Left renal cortex interstitium (tissue), 4 donors: ENCODE results near the gene ADAMTS6. TPM values are rescaled to one million over a fixed set of nuclear protein-coding genes. Genes with fewer than 3 reads are reported as not detected.

Experiments used
- DNase-seq, 4 donors: peaks; one replicate each; pipeline ENCODE4 v3.0.0-alpha.2; 2013; ENCODE audit warnings: low read depth in 4 of 4, low spot score in 2 of 4, missing footprints in 1 of 4
- polyA plus RNA-seq, 4 donors: library from polyadenylated mRNA; unstranded; fragments of 120-200 nt; gene quantifications; one replicate each; pipeline ENCODE4 v1.2.1, GENCODE V29; 2013; ENCODE audit not compliant: insufficient read length in 4 of 4

The ADAMTS6 gene
- polyA plus RNA-seq, 4 donors, result 1.8 to 3.5 (median 2.5) TPM

- no peak for DNase-seq
Measured at GRCh38 chr5:65157906-65158603, 323.7 kb downstream of the ADAMTS6 start.

GRCh38 chr5:65156933-65157332 lies 324.8 kb downstream of the ADAMTS6 start:
- no peak for DNase-seq

- DNase-seq, result no peak
Measured at GRCh38 chr5:65152131-65152530, 329.6 kb downstream of the ADAMTS6 start.

GRCh38 chr5:65151614-65152013 lies 330.1 kb downstream of the ADAMTS6 start:
- DNase-seq, result no peak

GRCh38 chr5:65150599-65151304 lies 331.0 kb downstream of the ADAMTS6 start:
- DNase-seq, result no peak

GRCh38 chr5:65149827-65150226 lies 331.9 kb downstream of the ADAMTS6 start:
- DNase-seq, result no peak

DNA sequence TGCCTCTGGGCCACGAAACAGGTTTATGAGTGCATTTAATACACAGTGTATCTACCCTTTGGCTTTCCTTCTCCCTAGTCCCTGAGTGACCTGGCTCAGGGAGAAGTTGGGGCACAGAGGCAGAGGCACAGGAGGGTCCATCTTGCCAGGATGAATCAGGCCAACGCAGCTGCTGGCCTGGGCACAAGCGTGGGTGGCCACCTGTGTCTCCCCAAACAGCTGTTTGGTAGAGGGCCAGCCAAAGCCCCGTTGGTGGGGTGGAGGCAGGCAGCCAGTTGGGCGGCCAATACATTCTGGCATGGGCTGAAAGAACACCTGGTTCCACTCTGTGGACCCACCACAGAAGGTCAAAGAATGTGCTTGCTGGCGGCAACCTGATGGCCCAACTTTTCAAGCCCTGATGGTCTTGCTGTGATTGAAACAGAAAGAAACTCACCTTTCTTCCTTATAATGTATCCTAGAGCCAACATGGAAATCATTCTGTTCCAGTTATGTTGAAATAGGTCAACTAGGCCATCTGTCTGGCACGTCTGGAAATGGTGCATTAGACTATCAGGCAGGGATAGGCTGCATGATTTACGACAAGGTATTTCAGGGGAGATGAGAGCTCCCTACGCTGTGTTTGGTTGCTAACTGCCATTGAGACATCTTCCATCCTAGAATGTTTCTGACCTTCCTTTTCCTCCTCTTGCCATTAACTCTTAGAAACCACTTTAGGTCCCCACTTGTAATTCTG lies 337.4 kb downstream of the ADAMTS6 start:
- no peak for DNase-seq

DNA sequence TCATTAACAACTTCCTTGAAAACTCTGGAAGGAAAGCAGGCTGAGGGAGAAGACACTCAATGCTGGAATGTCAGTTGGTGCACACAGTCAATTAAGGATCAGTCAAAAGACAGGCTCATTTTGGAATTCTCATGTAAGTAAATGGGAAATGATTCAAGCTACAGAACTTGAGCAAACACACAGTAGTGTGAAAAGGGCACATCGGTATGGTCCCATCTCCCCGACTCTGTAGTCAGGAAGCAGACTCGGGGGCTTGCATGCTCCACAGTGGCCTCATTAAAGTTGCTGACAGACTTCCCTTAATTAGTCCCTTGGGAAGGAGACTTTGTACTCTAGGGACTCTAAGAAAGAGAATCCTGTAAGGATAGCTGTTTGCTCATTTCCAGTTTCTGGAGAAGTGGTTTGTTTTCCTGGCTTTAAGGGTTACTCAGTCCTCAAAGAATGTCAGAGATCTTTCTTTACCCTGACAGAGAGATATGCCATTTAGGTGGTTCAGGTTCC lies 339.2 kb downstream of the ADAMTS6 start:
- no peak for DNase-seq

- no peak for DNase-seq
Measured at GRCh38 chr5:65142016-65142415, 339.7 kb downstream of the ADAMTS6 start.

- DNase-seq, result no peak
Measured at GRCh38 chr5:65141493-65141892, 340.2 kb downstream of the ADAMTS6 start.

DNA sequence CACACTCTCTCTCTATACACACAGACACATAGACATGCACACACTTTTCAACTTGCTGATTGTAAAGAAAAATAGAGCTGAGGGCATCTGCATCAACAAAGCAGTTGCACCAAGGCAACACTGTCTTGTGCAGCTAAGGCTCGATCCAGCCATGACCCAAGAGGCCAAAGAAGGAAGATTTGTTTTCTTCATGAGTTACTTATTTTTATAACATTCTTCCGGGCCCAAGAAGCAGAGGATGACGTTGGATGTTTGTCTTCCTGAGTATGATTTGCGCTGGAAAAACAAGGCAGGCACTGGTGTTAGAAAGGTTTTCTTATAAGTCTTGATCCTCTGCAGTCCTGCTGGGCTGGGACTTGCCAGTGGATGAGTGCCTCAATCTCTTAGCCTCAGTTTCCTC lies 344.1 kb downstream of the ADAMTS6 start:
- DNase-seq, result no peak

DNA sequence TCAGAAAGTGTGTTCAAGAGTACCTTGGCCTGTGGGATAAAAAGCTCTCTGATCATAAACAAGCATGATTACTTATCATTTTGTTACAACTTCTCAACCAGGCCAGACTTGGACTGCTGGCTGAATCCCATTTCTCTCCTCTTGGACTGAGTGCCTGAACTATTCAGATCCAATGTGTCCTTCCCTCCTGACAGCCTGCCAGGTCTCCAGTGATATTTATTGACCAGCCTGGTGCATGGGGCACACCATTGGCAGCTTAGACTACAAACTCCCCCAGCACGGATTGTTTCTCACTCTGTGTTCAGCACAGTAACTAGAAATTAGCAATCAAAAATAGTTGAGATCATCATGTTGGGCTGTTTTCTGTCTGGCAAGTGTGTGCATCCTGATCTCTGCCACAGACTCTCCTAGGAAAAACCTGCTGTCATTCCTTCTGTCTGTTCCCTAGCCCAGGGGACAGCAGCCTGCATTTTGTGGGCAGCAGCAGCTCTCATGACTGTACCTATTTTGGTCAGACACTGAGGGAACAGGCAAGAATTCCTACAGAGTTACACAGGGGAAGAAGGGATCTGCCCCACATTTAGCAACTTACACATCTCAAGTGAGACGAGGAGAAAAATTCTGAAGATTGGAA lies 348.1 kb downstream of the ADAMTS6 start:
- no peak for DNase-seq

GRCh38 chr5:65132386-65132785 lies 349.3 kb downstream of the ADAMTS6 start:
- no peak for DNase-seq

DNA sequence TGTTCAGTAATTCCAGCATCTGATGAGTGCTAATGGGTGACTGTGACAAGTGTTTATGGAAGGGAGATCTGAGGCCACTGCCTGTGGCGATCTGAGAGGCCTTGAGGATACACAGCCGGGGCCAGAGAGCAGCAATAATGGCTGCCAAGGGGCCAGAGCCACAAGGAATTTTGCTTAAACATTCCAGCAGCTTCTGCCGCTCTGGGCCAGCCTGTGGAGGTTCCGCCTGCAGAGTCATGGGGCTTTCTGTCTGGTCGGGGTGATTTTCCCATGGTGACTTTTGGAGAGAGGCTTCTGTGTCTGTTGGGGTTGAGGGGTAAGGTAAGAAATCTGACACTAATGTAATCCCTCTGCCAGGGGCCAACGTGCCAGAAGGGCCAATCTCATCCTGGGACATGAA lies 353.5 kb downstream of the ADAMTS6 start:
- DNase-seq, result no peak

- DNase-seq, result no peak
Measured at GRCh38 chr5:65127161-65127901, 354.4 kb downstream of the ADAMTS6 start.

- no peak for DNase-seq
Measured at GRCh38 chr5:65126542-65127069, 355.1 kb downstream of the ADAMTS6 start.

DNA sequence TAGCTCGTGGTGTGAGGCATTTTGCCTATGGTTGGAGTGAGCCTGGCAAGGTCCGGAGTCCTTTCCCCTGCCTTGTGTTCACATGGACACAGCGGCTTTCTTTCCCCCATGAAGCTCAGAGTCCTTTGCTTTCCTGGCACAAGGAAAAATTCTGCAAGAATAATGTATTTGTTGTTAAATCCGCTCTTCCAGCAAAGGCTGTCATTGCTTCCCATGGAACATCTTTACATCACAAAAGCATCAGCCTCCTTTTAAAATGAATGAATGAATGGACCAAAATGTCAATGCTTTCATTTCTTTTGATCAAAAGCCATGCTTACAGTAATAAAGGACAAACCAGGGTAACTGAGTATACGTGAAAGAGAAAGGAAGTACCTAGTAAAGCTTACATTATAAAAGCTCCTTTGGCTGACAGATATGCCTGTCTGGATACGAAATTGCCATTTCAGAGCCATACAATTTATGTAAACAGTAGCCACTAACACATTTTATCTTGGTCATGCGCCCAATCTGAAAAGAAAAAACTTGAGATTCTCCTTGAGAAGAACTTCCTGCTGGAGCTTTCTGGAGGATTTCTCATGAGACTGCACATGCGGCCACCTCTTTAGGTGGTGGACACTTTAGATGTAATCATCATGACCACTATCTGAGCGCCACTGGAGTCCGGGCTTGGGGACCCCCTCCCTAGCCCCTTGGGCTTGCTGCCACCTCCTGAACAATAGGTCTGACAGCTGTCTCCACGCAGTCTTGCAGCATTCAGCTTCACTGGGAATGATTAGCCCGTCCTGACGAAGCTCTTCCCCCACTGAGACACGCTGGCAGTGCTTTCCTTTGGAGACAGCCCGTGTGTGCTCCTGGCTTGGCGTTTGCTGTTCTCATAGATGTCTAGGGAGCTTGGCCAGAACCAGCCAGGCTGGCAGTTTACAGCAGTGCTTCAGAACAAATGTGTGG lies 355.9 kb downstream of the ADAMTS6 start:
- DNase-seq, result no peak

DNA sequence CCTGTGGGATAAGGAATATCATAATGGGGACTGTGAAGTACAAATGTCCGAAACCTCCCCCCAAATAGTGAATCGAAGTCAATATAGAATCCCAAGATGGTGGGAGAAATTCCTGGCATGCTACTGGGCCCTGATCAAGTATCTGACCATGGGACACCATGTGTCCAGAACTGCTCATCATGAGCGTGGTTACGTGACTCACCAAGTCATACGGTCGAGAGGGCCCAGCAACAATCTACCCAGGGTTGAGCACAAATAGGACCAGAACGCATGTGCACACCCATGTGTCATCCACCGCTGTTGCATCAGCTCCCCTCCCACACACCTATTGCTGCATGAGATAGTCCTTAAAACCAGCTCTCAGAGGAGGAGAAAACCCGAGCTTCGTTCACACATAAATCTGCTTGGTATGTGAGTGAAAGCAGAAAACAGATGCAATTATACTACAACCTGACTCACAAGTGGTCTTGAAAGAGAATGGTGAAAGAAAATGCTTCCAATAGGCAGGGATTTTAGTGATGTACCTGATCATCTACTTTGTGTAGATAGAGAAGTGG lies 359.8 kb downstream of the ADAMTS6 start:
- DNase-seq, result no peak
